B cell (primary cell): ENCODE results near the gene MCCD1. TPM values are rescaled to one million over a fixed set of nuclear protein-coding genes. Genes with fewer than 3 reads are reported as not detected.

Source experiments
- ATAC-seq: fragments of 200-7000 bp; cut with Tn5 transposase; one replicate; pipeline ENCODE4 v1.10.0; 2021; ENCODE audit warnings: low read depth, mild to moderate bottlenecking, moderate number of reproducible peaks, moderate library complexity
- CTCF ChIA-PET: fragments of 350-600 bp; sonication (Branson Sonifier 250); formaldehyde crosslinking; loops from one replicate; lab custom pipeline; 2021; ENCODE audit warnings: antibody characterized with exemption, inconsistent platforms; lab: Charles Lee
- POLR2A ChIA-PET: fragments of 350-600 bp; sonication (Branson Sonifier 250); formaldehyde crosslinking; loops from one replicate; lab custom pipeline; 2021; ENCODE audit warnings: antibody characterized with exemption; lab: Charles Lee
- DNase-seq: peaks from one replicate; pipeline ENCODE4 v3.0.0; 2013
- H2AFZ ChIP-seq: 2 replicates; pipeline ENCODE4 v1.6.1; 2012; ENCODE audit warnings: mild to moderate bottlenecking, low read depth, low read length; ENCODE audit not compliant: insufficient read depth, poor library complexity, severe bottlenecking
- H3K27ac ChIP-seq, 2 donors: 1 replicate in 1 of 2; 2 replicates in 1 of 2; pipeline ENCODE4 v1.5.1; 2012 to 2013; ENCODE audit warnings: low read length in 2 of 2, mild to moderate bottlenecking in 2 of 2, moderate library complexity in 1 of 2
- H3K27me3 ChIP-seq, 4 experiments: fragments of 200-600 bp in 1 of 4; sonication (generic) in 1 of 4; replicated peaks in 1 of 4; 1 replicate in 2 of 4; 2 replicates in 2 of 4; pipeline versions ENCODE4 v1.6.1 to v1.7.0; 2013 to 2016; ENCODE audit warnings: low read length in 3 of 4, mild to moderate bottlenecking in 2 of 4, mixed read lengths in 1 of 4, moderate library complexity in 1 of 4; ENCODE audit not compliant: insufficient read depth in 4 of 4, control insufficient read depth in 3 of 4; ENCODE audit errors: control extremely low read depth in 1 of 4
- H3K36me3 ChIP-seq, 2 experiments: replicated peaks in 1 of 2; 1 replicate in 1 of 2; 2 replicates in 1 of 2; pipeline versions ENCODE4 v1.6.1 to v1.7.1; 2013; ENCODE audit warnings: low read length in 1 of 2; ENCODE audit not compliant: insufficient read depth in 2 of 2, control insufficient read depth in 1 of 2; ENCODE audit errors: control extremely low read depth in 1 of 2, extremely low read depth in 1 of 2
- H3K4me1 ChIP-seq, 2 donors: fragments of 200-600 bp in 1 of 2; sonication (generic) in 1 of 2; 1 replicate in 1 of 2; 2 replicates in 1 of 2; pipeline versions ENCODE4 v1.5.1 to v1.6.1; 2013 to 2017; ENCODE audit warnings: low read length in 2 of 2; ENCODE audit not compliant: control insufficient read depth in 2 of 2, insufficient read depth in 2 of 2
- H3K4me2 ChIP-seq: replicated peaks from 2 replicates; pipeline ENCODE3; 2012; ENCODE audit warnings: mild to moderate bottlenecking, low read depth, low read length; ENCODE audit not compliant: poor library complexity, severe bottlenecking
- H3K4me3 ChIP-seq, 5 experiments: fragments of 200-600 bp in 1 of 5; sonication (generic) in 1 of 5; 1 replicate in 3 of 5; 2 replicates in 2 of 5; pipeline versions ENCODE4 v1.5.1 to v1.7.0; 2011 to 2016; ENCODE audit warnings: low read length in 4 of 5, mild to moderate bottlenecking in 4 of 5, low read depth in 2 of 5, control low read depth in 1 of 5, moderate library complexity in 1 of 5; ENCODE audit not compliant: insufficient read depth in 1 of 5; ENCODE audit errors: control extremely low read depth in 1 of 5, extremely low read depth in 1 of 5
- H3K79me2 ChIP-seq: fragments of 200-600 bp; sonication (generic); one replicate; pipeline ENCODE4 v1.6.0; 2016; ENCODE audit warnings: low read length; ENCODE audit not compliant: control insufficient read depth, insufficient read depth
- H3K9ac ChIP-seq: fragments of 200-600 bp; sonication (generic); 2 replicates; pipeline ENCODE4 v1.6.1; 2017; ENCODE audit warnings: mild to moderate bottlenecking, low read length, moderate library complexity
- H3K9me3 ChIP-seq, 3 donors: one replicate each; pipeline versions ENCODE4 v1.6.1 to v1.7.1; 2013; ENCODE audit warnings: low read length in 2 of 3; ENCODE audit not compliant: control insufficient read depth in 2 of 3, insufficient read depth in 1 of 3; ENCODE audit errors: control extremely low read depth in 1 of 3
- H4K20me1 ChIP-seq: 2 replicates; pipeline ENCODE4 v1.6.0; 2012; ENCODE audit warnings: mild to moderate bottlenecking, low read length; ENCODE audit not compliant: insufficient read depth, control insufficient read depth, poor library complexity, severe bottlenecking
- H3K27ac Mint-ChIP-seq: one replicate; pipeline ENCODE4 v1.8.0; 2021; ENCODE audit warnings: mixed read lengths
- H3K27me3 Mint-ChIP-seq: one replicate; pipeline ENCODE4 v1.8.0; 2021; ENCODE audit warnings: mixed read lengths
- H3K4me1 Mint-ChIP-seq: one replicate; pipeline ENCODE4 v1.8.0; 2021; ENCODE audit warnings: mixed read lengths
- H3K4me3 Mint-ChIP-seq: one replicate; pipeline ENCODE4 v1.8.0; 2021; ENCODE audit warnings: mixed read lengths
- H3K9me3 Mint-ChIP-seq: one replicate; pipeline ENCODE4 v1.8.0; 2022; ENCODE audit warnings: mixed read lengths; ENCODE audit not compliant: insufficient read depth
- CTCF ChIP-seq: fragments of 200-600 bp; IDR thresholded peaks from one replicate; pipeline ENCODE4 v1.8.0; 2022; ENCODE audit warnings: antibody characterized with exemption, mild to moderate bottlenecking
- EZH2 ChIP-seq: IDR thresholded peaks from 2 replicates; pipeline ENCODE4 v1.6.1; 2012; ENCODE audit warnings: borderline replicate concordance, low read depth, mild to moderate bottlenecking, moderate library complexity, low read length; ENCODE audit not compliant: insufficient read depth, poor library complexity, severe bottlenecking
- WGBS: methylation state at CpG from one replicate; pipeline ENCODE4 v1.1.5; 2013; ENCODE audit warnings: missing lambda C conversion rate; ENCODE audit not compliant: insufficient coverage; 5-methylcytosine and 5-hydroxymethylcytosine counted together
- intact Hi-C: fragments of 100-400 bp; cut with micrococcal nuclease; formaldehyde crosslinking; loops from one replicate; pipeline ENCODE4 v1.10.0; 2022
- polyA plus RNA-seq: library from polyadenylated mRNA; depleted of rRNA; stranded (reverse); fragments of >200 nt; gene quantifications from 2 replicates; pipeline ENCODE4 v1.2.3, GENCODE V29; 2012
- total RNA-seq, 2 donors: library from RNA; stranded (reverse); fragments of 120-200 nt in 1 of 2; gene quantifications; 1 replicate in 1 of 2; 2 replicates in 1 of 2; pipeline versions ENCODE4 v1.2.3 to v1.2.4, GENCODE V29; 2013 to 2022

MCCD1 gene
- total and polyA plus RNA-seq, 2 donors (not counting 1 experiment from before 2014, with no cell fraction given), result not detected

- peaks cover 80% of the 10 kb centered on the region in 2 donors for H3K4me1 ChIP-seq
- peak overlapping the region; percentile 94 for H3K27ac Mint-ChIP-seq
- H3K4me3 Mint-ChIP-seq, result peak overlapping the region; percentile 92
- H3K4me3 ChIP-seq, result peak overlapping the region; percentile 32 to 61 (median 45)
- H3K9ac ChIP-seq, result peak overlapping the region; percentile 54
- CTCF ChIA-PET, result interaction anchor here (0.8 to 29.4 kb wide), 5 partner anchors 8 to 168 kb away, joined by 3 to 2241 read pairs (median 22); partner anchors contain the start of genes DDX39B, LST1, LTB and NCR3
- peaks cover 61% of the 10 kb centered on the region for H3K79me2 ChIP-seq
- H3K4me2 ChIP-seq, result peak overlapping the region; percentile 92
- no peaks in the 10 kb centered on the region for H3K9me3 Mint-ChIP-seq
- POLR2A ChIA-PET, result interaction anchor here (0.5 to 42.6 kb wide), 7 partner anchors 9 to 232 kb away, joined by 3 to 1450 read pairs (median 4); partner anchors contain the start of genes DDX39B, LST1, LTA and LTB
- H3K4me1 Mint-ChIP-seq, result peaks cover 83% of the 10 kb centered on the region
- WGBS, result 0% methylated on average over 11 of the region's 14 CpGs
- H3K27me3 ChIP-seq, result no peaks in the 10 kb centered on the region
- intact Hi-C loops, result loop anchor here (2.0 kb wide), 1 partner anchor 22 kb away; no protein-coding TSS in a partner anchor
- DNase-seq, result peak; percentile 87
- no peak overlapping the region for H2AFZ ChIP-seq
- peak overlapping the region; percentile 80 to 87 for H3K27ac ChIP-seq
- peaks cover 0 to 3% of the 10 kb centered on the region in 2 experiments for H3K36me3 ChIP-seq
- peaks cover 20% of the 10 kb centered on the region for H4K20me1 ChIP-seq
- no peaks in the 10 kb centered on the region for H3K9me3 ChIP-seq
- peak; percentile 51 for ATAC-seq
- H3K27me3 Mint-ChIP-seq, result no peaks in the 10 kb centered on the region
- TF ChIP-seq CTCF (no peak), EZH2 (no peak)
Measured at GRCh38 chr6:31558631-31559500, 30.1 kb downstream of the MCCD1 start.
